H9 (cell line): ENCODE results near the gene AKR1C8. TPM values are rescaled to one million over a fixed set of nuclear protein-coding genes. Genes with fewer than 3 reads are reported as not detected.

Experiments
- DNase-seq: peaks from one replicate; pipeline ENCODE4 v3.0.0-alpha.2; 2017
- H2AFZ ChIP-seq: one replicate; pipeline ENCODE4 v1.6.1; 2013; ENCODE audit warnings: mild to moderate bottlenecking, low read length, control low read depth, moderate library complexity
- H2AK5ac ChIP-seq: 2 replicates; pipeline ENCODE4 v1.6.1; 2013; ENCODE audit warnings: low read length, control low read depth, mixed read lengths; ENCODE audit not compliant: insufficient read length
- H2BK120ac ChIP-seq: one replicate; pipeline ENCODE4 v1.6.1; 2013; ENCODE audit warnings: low read depth, mild to moderate bottlenecking, low read length, control low read depth, inconsistent platforms; ENCODE audit not compliant: poor library complexity, severe bottlenecking
- H2BK12ac ChIP-seq: 2 replicates; pipeline ENCODE4 v1.6.1; 2013; ENCODE audit warnings: low read length, control low read depth, mixed read lengths, low read depth; ENCODE audit not compliant: insufficient read length
- H2BK15ac ChIP-seq: 2 replicates; pipeline ENCODE4 v1.6.1; 2013; ENCODE audit warnings: low read depth, low read length, control low read depth
- H2BK20ac ChIP-seq: one replicate; pipeline ENCODE4 v1.6.1; 2013; ENCODE audit warnings: low read depth, mild to moderate bottlenecking, low read length, control low read depth, inconsistent platforms; ENCODE audit not compliant: poor library complexity, severe bottlenecking
- H2BK5ac ChIP-seq: 2 replicates; pipeline ENCODE4 v1.6.1; 2013; ENCODE audit warnings: low read length, control low read depth, mixed read lengths; ENCODE audit not compliant: insufficient read length
- H3K14ac ChIP-seq: 2 replicates; pipeline ENCODE4 v1.6.1; 2013; ENCODE audit warnings: low read length, control low read depth; ENCODE audit not compliant: insufficient read depth
- H3K18ac ChIP-seq: 2 replicates; pipeline ENCODE4 v1.6.1; 2013; ENCODE audit warnings: low read depth, mild to moderate bottlenecking, mixed read lengths, low read length, control low read depth; ENCODE audit not compliant: insufficient read length
- H3K23ac ChIP-seq: 2 replicates; pipeline ENCODE4 v1.6.1; 2013; ENCODE audit warnings: low read length, control low read depth, mixed read lengths, low read depth; ENCODE audit not compliant: insufficient read length
- H3K23me2 ChIP-seq: 2 replicates; pipeline ENCODE4 v1.6.1; 2013; ENCODE audit warnings: low read depth, mild to moderate bottlenecking, mixed read lengths, low read length, control low read depth; ENCODE audit not compliant: insufficient read length, poor library complexity, severe bottlenecking
- H3K27ac ChIP-seq: 2 replicates; pipeline ENCODE4 v1.5.1; 2013; ENCODE audit warnings: low read length, control low read depth, mixed read lengths, low read depth; ENCODE audit not compliant: insufficient read length
- H3K27me3 ChIP-seq: 2 replicates; pipeline ENCODE4 v1.6.1; 2013; ENCODE audit warnings: low read length, control low read depth, inconsistent platforms; ENCODE audit not compliant: insufficient read depth
- H3K4ac ChIP-seq: 2 replicates; pipeline ENCODE4 v1.6.1; 2013; ENCODE audit warnings: low read depth, mild to moderate bottlenecking, control low read depth, inconsistent platforms, low read length, moderate library complexity
- H3K4me1 ChIP-seq: 2 replicates; pipeline ENCODE4 v1.6.1; 2013; ENCODE audit warnings: low read length, control low read depth, inconsistent platforms; ENCODE audit not compliant: insufficient read depth
- H3K4me2 ChIP-seq: 2 replicates; pipeline ENCODE4 v1.6.1; 2013; ENCODE audit warnings: low read length, control low read depth, mixed read lengths; ENCODE audit not compliant: insufficient read length, insufficient read depth
- H3K56ac ChIP-seq: 2 replicates; pipeline ENCODE4 v1.6.1; 2013; ENCODE audit warnings: low read depth, mild to moderate bottlenecking, mixed read lengths, low read length, control low read depth; ENCODE audit not compliant: insufficient read length
- H3K79me1 ChIP-seq: 2 replicates; pipeline ENCODE4 v1.6.1; 2013; ENCODE audit warnings: low read depth, mild to moderate bottlenecking, moderate library complexity, low read length, control low read depth, inconsistent platforms; ENCODE audit not compliant: insufficient read depth, poor library complexity, severe bottlenecking
- H3K79me2 ChIP-seq: 2 replicates; pipeline ENCODE4 v1.6.1; 2013; ENCODE audit warnings: low read length, control low read depth, inconsistent platforms; ENCODE audit not compliant: insufficient read depth
- H3K9ac ChIP-seq: 2 replicates; pipeline ENCODE4 v1.6.1; 2013; ENCODE audit warnings: low read length, control low read depth, mixed read lengths; ENCODE audit not compliant: insufficient read length; ENCODE audit errors: extremely low read depth
- H3K9me3 ChIP-seq: one replicate; pipeline ENCODE4 v1.6.1; 2013; ENCODE audit warnings: low read depth, low read length, inconsistent platforms; ENCODE audit not compliant: control insufficient read depth
- H3T11ph ChIP-seq: one replicate; pipeline ENCODE4 v1.6.1; 2013; ENCODE audit warnings: mild to moderate bottlenecking, low read length, control low read depth, inconsistent platforms
- H4K20me1 ChIP-seq: one replicate; pipeline ENCODE4 v1.6.1; 2013; ENCODE audit not compliant: control insufficient read depth, insufficient read length, insufficient read depth
- H4K5ac ChIP-seq: 2 replicates; pipeline ENCODE4 v1.6.1; 2013; ENCODE audit warnings: low read depth, mild to moderate bottlenecking, mixed read lengths, low read length, control low read depth; ENCODE audit not compliant: insufficient read length
- H4K8ac ChIP-seq: replicated peaks from 2 replicates; pipeline ENCODE4 v1.6.1; 2013; ENCODE audit warnings: low read length, control low read depth, mixed read lengths, low read depth; ENCODE audit not compliant: insufficient read length
- H4K91ac ChIP-seq: 2 replicates; pipeline ENCODE4 v1.6.1; 2013; ENCODE audit warnings: low read depth, mild to moderate bottlenecking, moderate library complexity, mixed read lengths, low read length, control low read depth; ENCODE audit not compliant: insufficient read length
- H3K27ac Mint-ChIP-seq, 3 experiments: 2 replicates in 2 of 3; 3 replicates in 1 of 3; pipeline ENCODE4 v1.8.0; 2020 to 2021; ENCODE audit warnings: mixed read lengths in 3 of 3, mild to moderate bottlenecking in 1 of 3, moderate library complexity in 1 of 3
- H3K27me3 Mint-ChIP-seq: 2 replicates; pipeline ENCODE4 v1.8.0; 2021; ENCODE audit warnings: low read depth, mild to moderate bottlenecking, moderate library complexity, mixed read lengths
- H3K36me3 Mint-ChIP-seq, 3 experiments: 2 replicates in 2 of 3; 3 replicates in 1 of 3; pipeline ENCODE4 v1.8.0; 2020 to 2021; ENCODE audit warnings: low read depth in 3 of 3, mixed read lengths in 3 of 3; ENCODE audit not compliant: insufficient read depth in 1 of 3
- H3K4me1 Mint-ChIP-seq, 2 experiments: 2 replicates each; pipeline ENCODE4 v1.8.0; 2020; ENCODE audit warnings: mixed read lengths in 2 of 2
- H3K4me3 Mint-ChIP-seq, 2 experiments: 2 replicates in 1 of 2; 3 replicates in 1 of 2; pipeline ENCODE4 v1.8.0; 2020 to 2021; ENCODE audit warnings: mild to moderate bottlenecking in 2 of 2, mixed read lengths in 2 of 2, moderate library complexity in 1 of 2
- H3K9me3 Mint-ChIP-seq, 2 experiments: 2 replicates in 1 of 2; 3 replicates in 1 of 2; pipeline ENCODE4 v1.8.0; 2020; ENCODE audit warnings: mild to moderate bottlenecking in 2 of 2, mixed read lengths in 2 of 2, moderate library complexity in 1 of 2
- CTCF ChIP-seq: fragments of 200-600 bp; sonication (generic); conservative IDR thresholded peaks from 3 replicates; pipeline ENCODE4 v1.8.0; 2021; ENCODE audit warnings: antibody characterized with exemption, mild to moderate bottlenecking
- WGBS: extraction: QIAGEN DNeasy Blood & Tissue Kit; methylation state at CpG from one replicate; pipeline ENCODE4 v1.1.7; 2013; ENCODE audit warnings: missing lambda C conversion rate, low lambda C conversion rate, mixed read lengths; ENCODE audit not compliant: insufficient read length; ENCODE audit errors: extremely low coverage; 5-methylcytosine and 5-hydroxymethylcytosine counted together
- total RNA-seq: library from RNA; stranded (reverse); gene quantifications from 2 replicates; pipeline ENCODE4 v1.2.1, GENCODE V29; 2021

Gene AKR1C8
- total RNA-seq, 1 experiment from 2014 or later, result not detected

- H3K9ac ChIP-seq, result no peak overlapping the region
- H3K18ac ChIP-seq, result no peak overlapping the region
- H2BK5ac ChIP-seq, result no peak overlapping the region
- H2AFZ ChIP-seq, result no peak overlapping the region
- no peak overlapping the region for H3K4ac ChIP-seq
- whole genome bisulfite sequencing, result no CpG with 5 or more reads among the region's 1 CpG
- no peak overlapping the region for H3K4me2 ChIP-seq
- H2BK15ac ChIP-seq, result no peak overlapping the region
- H3K4me1 ChIP-seq, result no peaks in the 10 kb centered on the region
- no peak overlapping the region for H3K14ac ChIP-seq
- no peak overlapping the region for H3K23ac ChIP-seq
- no peaks in the 10 kb centered on the region for H4K20me1 ChIP-seq
- H2BK20ac ChIP-seq, result no peak overlapping the region
- Mint-ChIP-seq H3K9me3 (peaks cover 79 to 82% of the 10 kb centered on the region in 2 experiments), H3K4me1 (peaks cover 3 to 4% of the 10 kb centered on the region in 2 experiments; a peak in 2 of 4 replicates), H3K4me3 (no peak overlapping the region), H3K27ac (no peak overlapping the region), H3K36me3 (peaks cover 0 to 35% (median 13%) of the 10 kb centered on the region in 3 experiments; a peak in 5 of 7 replicates), H3K27me3 (peaks cover 66% of the 10 kb centered on the region)
- H2BK120ac ChIP-seq, result no peak overlapping the region
- H3K9me3 ChIP-seq, result peaks cover 38% of the 10 kb centered on the region
- no peak overlapping the region for H3K56ac ChIP-seq
- no peak overlapping the region for H2BK12ac ChIP-seq
- no peaks in the 10 kb centered on the region for H3K79me1 ChIP-seq
- no peaks in the 10 kb centered on the region for H3K23me2 ChIP-seq
- no peak overlapping the region for H2AK5ac ChIP-seq
- no peak overlapping the region for H3K27ac ChIP-seq
- no peak overlapping the region for H4K8ac ChIP-seq
- H3T11ph ChIP-seq, result no peak overlapping the region
- no peaks in the 10 kb centered on the region for H3K79me2 ChIP-seq
- H4K91ac ChIP-seq, result no peak overlapping the region
- TF ChIP-seq CTCF, result no peak
- peaks cover 9% of the 10 kb centered on the region; the same call in 1 of the 2 replicates for H3K27me3 ChIP-seq
- no peak for DNase-seq
- H4K5ac ChIP-seq, result no peak overlapping the region
Measured at GRCh38 chr10:5165738-5166137, 19.2 kb downstream of the AKR1C8 start.
